Parathyroid adenoma (tissue), 2 donors: ENCODE data around the gene REEP6.

Experiments used
- H2AFZ ChIP-seq: fragments of 300-600 bp; sonication (generic); one replicate; pipeline ENCODE4 v1.7.0; 2017; ENCODE audit warnings: antibody characterized with exemption, mild to moderate bottlenecking
- H3K27ac ChIP-seq: fragments of 300-600 bp; sonication (generic); one replicate; pipeline ENCODE4 v1.7.0; 2017
- H3K27me3 ChIP-seq: fragments of 300-600 bp; sonication (generic); one replicate; pipeline ENCODE4 v1.7.0; 2017; ENCODE audit warnings: low read length; ENCODE audit not compliant: control insufficient read depth, insufficient read depth
- H3K36me3 ChIP-seq: fragments of 300-600 bp; sonication (generic); one replicate; pipeline ENCODE4 v1.7.0; 2017; ENCODE audit warnings: low read length; ENCODE audit not compliant: control insufficient read depth, insufficient read depth
- H3K4me1 ChIP-seq: fragments of 300-600 bp; sonication (generic); one replicate; pipeline ENCODE4 v1.7.0; 2017; ENCODE audit warnings: control low read depth
- H3K4me2 ChIP-seq: fragments of 300-600 bp; sonication (generic); one replicate; pipeline ENCODE4 v1.7.0; 2017; ENCODE audit warnings: low read length
- H3K4me3 ChIP-seq: fragments of 300-600 bp; sonication (generic); one replicate; pipeline ENCODE4 v1.7.0; 2017; ENCODE audit warnings: low read depth, low read length
- H3K79me2 ChIP-seq: fragments of 300-600 bp; sonication (generic); one replicate; pipeline ENCODE4 v1.7.0; 2017; ENCODE audit warnings: control low read depth
- H3K9ac ChIP-seq: fragments of 300-600 bp; sonication (generic); one replicate; pipeline ENCODE4 v1.7.0; 2017; ENCODE audit warnings: mild to moderate bottlenecking
- H3K9me3 ChIP-seq: fragments of 300-600 bp; sonication (generic); one replicate; pipeline ENCODE4 v1.7.0; 2017; ENCODE audit warnings: low read length; ENCODE audit not compliant: control insufficient read depth
- TF ChIP-seq, protein P1 (sequence below): fragments of 300-600 bp; sonication (generic); IDR thresholded peaks from one replicate; pipeline ENCODE4 v1.7.0; 2017; ENCODE audit warnings: antibody characterized with exemption, mild to moderate bottlenecking
- donor health status: primary hyperparathyroidism.

REEP6 gene

DNA sequence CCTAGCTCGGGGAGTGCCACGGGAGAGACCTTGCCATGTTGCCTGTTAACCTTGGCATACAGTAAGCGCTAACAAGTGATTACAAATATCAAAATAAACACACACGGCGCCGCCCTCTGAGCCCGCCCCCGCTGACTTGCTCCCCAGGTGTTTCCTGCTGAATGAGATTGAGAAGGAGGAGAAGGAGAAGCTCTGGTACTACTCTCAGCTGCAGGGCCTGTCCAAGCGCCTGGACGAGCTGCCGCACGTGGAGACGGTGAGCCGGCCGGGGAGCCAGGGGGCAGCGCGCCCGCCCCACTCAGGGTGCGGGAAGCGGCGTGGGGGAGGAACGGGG is 36.0 kb upstream of the REEP6 start:
- H3K27ac ChIP-seq = no peak overlapping the region
- H3K4me3 ChIP-seq = no peak overlapping the region
- H3K4me1 ChIP-seq = peaks cover 3% of the 10 kb centered on the region
- peaks cover 13% of the 10 kb centered on the region for H3K27me3 ChIP-seq
- TF ChIP-seq, protein P1, sequence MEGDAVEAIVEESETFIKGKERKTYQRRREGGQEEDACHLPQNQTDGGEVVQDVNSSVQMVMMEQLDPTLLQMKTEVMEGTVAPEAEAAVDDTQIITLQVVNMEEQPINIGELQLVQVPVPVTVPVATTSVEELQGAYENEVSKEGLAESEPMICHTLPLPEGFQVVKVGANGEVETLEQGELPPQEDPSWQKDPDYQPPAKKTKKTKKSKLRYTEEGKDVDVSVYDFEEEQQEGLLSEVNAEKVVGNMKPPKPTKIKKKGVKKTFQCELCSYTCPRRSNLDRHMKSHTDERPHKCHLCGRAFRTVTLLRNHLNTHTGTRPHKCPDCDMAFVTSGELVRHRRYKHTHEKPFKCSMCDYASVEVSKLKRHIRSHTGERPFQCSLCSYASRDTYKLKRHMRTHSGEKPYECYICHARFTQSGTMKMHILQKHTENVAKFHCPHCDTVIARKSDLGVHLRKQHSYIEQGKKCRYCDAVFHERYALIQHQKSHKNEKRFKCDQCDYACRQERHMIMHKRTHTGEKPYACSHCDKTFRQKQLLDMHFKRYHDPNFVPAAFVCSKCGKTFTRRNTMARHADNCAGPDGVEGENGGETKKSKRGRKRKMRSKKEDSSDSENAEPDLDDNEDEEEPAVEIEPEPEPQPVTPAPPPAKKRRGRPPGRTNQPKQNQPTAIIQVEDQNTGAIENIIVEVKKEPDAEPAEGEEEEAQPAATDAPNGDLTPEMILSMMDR = no peak
- H3K9me3 ChIP-seq = no peaks in the 10 kb centered on the region
- H2AFZ ChIP-seq = no peak overlapping the region
- H3K79me2 ChIP-seq = no peaks in the 10 kb centered on the region
- H3K9ac ChIP-seq = no peak overlapping the region
- H3K36me3 ChIP-seq = no peaks in the 10 kb centered on the region
- H3K4me2 ChIP-seq = no peak overlapping the region

DNA sequence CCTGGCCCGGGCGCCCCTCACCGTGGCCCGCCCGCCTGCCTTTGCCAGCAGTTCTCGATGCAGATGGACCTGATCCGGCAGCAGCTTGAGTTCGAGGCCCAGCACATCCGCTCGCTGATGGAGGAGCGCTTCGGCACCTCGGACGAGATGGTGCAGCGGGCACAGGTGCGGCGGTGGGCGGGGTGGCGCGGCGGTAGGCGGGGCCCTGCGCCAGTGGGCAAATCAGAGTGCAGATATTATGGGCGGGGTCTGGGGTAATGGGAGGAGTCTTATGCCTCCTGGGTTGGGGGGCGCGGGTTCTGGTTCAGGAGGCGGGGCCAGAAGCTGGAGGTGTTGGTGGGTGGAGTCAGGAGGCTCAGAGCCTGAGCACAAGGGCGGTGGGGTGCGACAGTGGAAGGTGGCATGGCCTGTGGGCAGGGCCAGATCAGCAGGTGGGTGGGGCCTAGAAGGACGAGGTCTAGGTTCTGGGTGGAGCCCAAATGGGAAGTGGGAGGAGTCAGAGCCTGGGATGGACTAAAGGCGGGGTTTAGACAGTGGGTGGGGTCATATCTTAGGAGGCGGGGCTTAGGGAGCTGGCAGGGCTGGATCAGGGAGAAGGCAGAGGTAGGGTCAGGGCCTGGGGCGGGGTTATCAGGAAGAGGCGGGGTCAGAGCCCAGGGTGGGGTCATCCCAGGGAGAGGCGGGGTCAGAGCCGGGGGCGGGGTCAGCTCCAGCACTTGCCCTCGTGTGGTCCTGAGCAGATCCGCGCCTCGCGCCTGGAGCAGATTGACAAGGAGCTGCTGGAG is 35.5 kb upstream of the REEP6 start:
- H3K4me3 ChIP-seq = no peak overlapping the region
- H3K36me3 ChIP-seq = no peaks in the 10 kb centered on the region
- H3K79me2 ChIP-seq = no peaks in the 10 kb centered on the region
- no peak overlapping the region for H3K27ac ChIP-seq
- no peak overlapping the region for H3K9ac ChIP-seq
- H3K4me1 ChIP-seq = peaks cover 3% of the 10 kb centered on the region
- no peak overlapping the region for H3K4me2 ChIP-seq
- peaks cover 10% of the 10 kb centered on the region for H3K27me3 ChIP-seq
- no peaks in the 10 kb centered on the region for H3K9me3 ChIP-seq
- TF ChIP-seq, protein P1 = no peak
- H2AFZ ChIP-seq = no peak overlapping the region

DNA sequence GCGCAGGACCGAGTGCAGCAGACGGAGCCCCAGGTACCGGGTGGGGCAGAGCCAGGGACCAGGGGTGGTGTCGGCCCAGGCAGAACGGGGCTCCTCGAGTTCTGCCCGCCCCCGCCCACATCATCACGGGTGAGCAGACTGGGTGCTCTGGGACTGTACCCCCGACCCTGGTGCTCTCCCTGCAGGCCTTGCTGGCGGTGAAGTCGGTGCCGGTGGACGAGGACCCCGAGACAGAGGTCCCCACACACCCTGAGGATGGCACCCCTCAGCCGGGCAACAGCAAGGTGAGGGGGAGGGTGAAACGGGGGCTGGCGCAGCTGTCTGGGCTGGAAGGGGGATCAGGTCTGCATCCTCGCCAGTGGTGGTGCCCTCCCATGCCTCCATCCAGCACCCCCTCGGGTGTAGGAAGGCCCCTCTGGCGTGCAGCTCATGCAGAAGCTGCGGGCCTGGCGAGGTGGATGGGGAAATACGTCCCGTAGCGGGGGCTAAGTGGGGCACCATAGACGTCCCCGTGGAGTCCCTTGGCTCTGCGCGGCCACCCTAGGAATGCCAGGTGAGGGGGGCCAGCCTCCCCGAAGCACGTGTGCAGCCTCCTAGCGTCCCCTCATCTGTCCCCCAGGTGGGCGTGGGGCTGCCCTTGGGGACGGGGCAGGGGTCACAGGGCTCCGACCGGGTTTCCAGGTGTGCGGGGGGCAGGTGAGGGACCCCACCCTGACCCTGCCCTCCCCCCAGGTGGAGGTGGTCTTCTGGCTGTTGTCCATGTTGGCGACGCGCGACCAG is 34.7 kb upstream of the REEP6 start:
- Histone ChIP-seq H3K4me2 (no peak overlapping the region), H3K4me3 (no peak overlapping the region), H3K9ac (no peak overlapping the region), H3K9me3 (no peaks in the 10 kb centered on the region), H3K79me2 (no peaks in the 10 kb centered on the region), H3K27me3 (peaks cover 8% of the 10 kb centered on the region), H2AFZ (no peak overlapping the region), H3K36me3 (no peaks in the 10 kb centered on the region), H3K4me1 (peaks cover 3% of the 10 kb centered on the region), H3K27ac (no peak overlapping the region)
- TF ChIP-seq, protein P1 = no peak

DNA sequence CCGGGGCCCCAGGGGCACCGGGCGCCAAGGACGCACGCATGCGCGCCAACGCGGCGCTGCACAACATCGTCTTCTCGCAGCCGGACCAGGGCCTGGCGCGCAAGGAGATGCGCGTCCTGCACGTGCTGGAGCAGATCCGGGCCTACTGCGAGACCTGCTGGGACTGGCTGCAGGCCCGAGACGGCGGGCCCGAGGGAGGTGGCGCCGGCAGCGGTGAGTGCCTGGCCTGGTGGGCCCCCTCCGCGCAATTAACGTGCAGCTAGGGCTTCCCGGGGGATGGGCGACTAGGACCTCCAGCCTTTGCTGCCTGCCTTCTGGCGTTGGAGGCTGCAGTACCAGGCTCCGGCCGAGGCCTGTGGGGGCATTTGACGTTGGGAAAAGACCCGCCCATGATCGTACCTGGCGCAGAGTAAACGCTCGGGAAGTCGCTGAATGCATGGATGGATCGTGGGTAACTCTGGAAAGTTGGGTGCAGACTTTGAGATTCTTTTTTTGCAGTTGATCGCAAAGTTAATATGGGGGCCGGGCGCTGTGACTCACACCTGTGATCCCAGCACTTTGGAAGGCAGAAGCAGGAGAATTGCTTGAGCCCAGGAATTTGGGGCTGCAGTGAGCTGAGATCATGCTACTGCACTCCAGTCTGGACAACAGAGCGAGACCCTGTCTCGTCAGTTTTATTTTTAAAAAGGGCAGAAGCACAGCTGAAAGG is 33.8 kb upstream of the REEP6 start:
- H3K4me1 ChIP-seq = peaks cover 3% of the 10 kb centered on the region
- no peak overlapping the region for H3K27ac ChIP-seq
- no peak overlapping the region for H3K9ac ChIP-seq
- H3K9me3 ChIP-seq = no peaks in the 10 kb centered on the region
- H3K36me3 ChIP-seq = no peaks in the 10 kb centered on the region
- peaks cover 6% of the 10 kb centered on the region for H3K27me3 ChIP-seq
- H3K4me2 ChIP-seq = no peak overlapping the region
- H2AFZ ChIP-seq = no peak overlapping the region
- TF ChIP-seq, protein P1 = no peak
- H3K79me2 ChIP-seq = no peaks in the 10 kb centered on the region
- no peak overlapping the region for H3K4me3 ChIP-seq
